Hepatocyte (in vitro differentiated cells): Measurements from ENCODE around the gene ETV6.

Experiments used
- CTCF ChIP-seq: fragments of 200-600 bp; sonication (generic); IDR thresholded peaks from 2 replicates; pipeline ENCODE4 v1.5.1; 2016; ENCODE audit warnings: antibody characterized with exemption, mild to moderate bottlenecking; ENCODE audit not compliant: poor library complexity
- EZH2 ChIP-seq: fragments of 200-600 bp; sonication (generic); IDR thresholded peaks from 2 replicates; pipeline ENCODE4 v1.6.1; 2016; ENCODE audit warnings: antibody characterized with exemption, mild to moderate bottlenecking, borderline replicate concordance
- EZH2phosphoT487 ChIP-seq: fragments of 200-600 bp; sonication (generic); IDR thresholded peaks from one replicate; pipeline ENCODE4 v1.6.1; 2018; ENCODE audit warnings: antibody characterized with exemption, mild to moderate bottlenecking, low read depth, moderate library complexity; ENCODE audit not compliant: unreplicated experiment, severe bottlenecking

- no peak for TF ChIP-seq CTCF
- no peak for TF ChIP-seq EZH2phosphoT487
- TF ChIP-seq EZH2 = no peak
These were observed 171.0 kb downstream of the ETV6 start for GRCh38 chr12:11820476-11820875.
